HEK293 (cell line): Measurements from ENCODE around the gene TRIM8.

ENCODE experiments used
- CTCF ChIP-seq: fragments of 450-650 bp; formaldehyde crosslinking; IDR thresholded peaks from 2 replicates; pipeline ENCODE4 v1.5.1; 2016; ENCODE audit warnings: missing biosample characterization, missing genetic modification characterization
- KLF1 ChIP-seq: fragments of 450-650 bp; formaldehyde crosslinking; IDR thresholded peaks from 2 replicates; pipeline ENCODE4 v1.5.1; 2016; ENCODE audit warnings: missing biosample characterization, missing genetic modification characterization
- KLF10 ChIP-seq: fragments of 450-650 bp; IDR thresholded peaks from 2 replicates; pipeline ENCODE4 v1.5.1; 2018; ENCODE audit warnings: missing biosample characterization, mild to moderate bottlenecking, missing genetic modification characterization
- KLF9 ChIP-seq: fragments of 450-650 bp; formaldehyde crosslinking; IDR thresholded peaks from 2 replicates; pipeline ENCODE4 v1.5.1; 2016; ENCODE audit warnings: missing biosample characterization, missing genetic modification characterization, low read depth
- REST ChIP-seq: fragments of 450-650 bp; formaldehyde crosslinking; IDR thresholded peaks from 2 replicates; pipeline ENCODE4 v1.5.1; 2016; ENCODE audit warnings: missing biosample characterization, missing genetic modification characterization
- SP2 ChIP-seq: fragments of 450-650 bp; formaldehyde crosslinking; IDR thresholded peaks from 2 replicates; pipeline ENCODE4 v1.5.1; 2016; ENCODE audit warnings: missing biosample characterization, missing genetic modification characterization
- ZFP69B ChIP-seq: fragments of 450-650 bp; formaldehyde crosslinking; IDR thresholded peaks from 2 replicates; pipeline ENCODE4 v1.5.1; 2016; ENCODE audit warnings: missing biosample characterization, missing genetic modification characterization
- ZNF248 ChIP-seq: fragments of 450-650 bp; formaldehyde crosslinking; IDR thresholded peaks from 2 replicates; pipeline ENCODE4 v1.5.1; 2017; ENCODE audit warnings: missing biosample characterization, missing genetic modification characterization
- ZNF423 ChIP-seq: fragments of 450-650 bp; formaldehyde crosslinking; IDR thresholded peaks from 2 replicates; pipeline ENCODE4 v1.5.1; 2016; ENCODE audit warnings: missing biosample characterization, missing genetic modification characterization
- ZNF645 ChIP-seq: fragments of 450-650 bp; formaldehyde crosslinking; IDR thresholded peaks from 2 replicates; pipeline ENCODE4; 2016; ENCODE audit warnings: missing biosample characterization, missing genetic modification characterization

DNA sequence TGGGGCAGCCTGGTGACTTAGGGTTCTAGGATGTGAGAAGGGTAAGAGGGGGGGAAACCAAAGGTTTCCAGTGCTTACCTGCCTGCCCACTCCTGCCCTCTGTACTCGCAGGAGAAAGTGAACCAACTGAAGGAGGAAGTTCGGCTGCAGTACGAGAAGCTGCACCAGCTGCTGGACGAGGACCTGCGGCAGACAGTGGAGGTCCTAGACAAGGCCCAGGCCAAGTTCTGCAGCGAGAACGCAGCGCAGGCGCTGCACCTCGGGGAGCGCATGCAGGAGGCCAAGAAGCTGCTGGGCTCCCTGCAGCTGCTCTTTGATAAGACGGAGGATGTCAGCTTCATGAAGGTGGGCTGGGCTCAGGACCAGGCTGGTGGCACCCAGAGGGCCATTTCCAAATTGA is 10.7 kb downstream of the TRIM8 start:
- no peak for TF ChIP-seq REST (tag by site-specific recombination)
- TF ChIP-seq ZNF248 = no peak
- no peak for TF ChIP-seq KLF1 (tag by site-specific recombination)
- TF ChIP-seq KLF10 (tag by site-specific recombination) = no peak
- no peak for TF ChIP-seq KLF9 (tag by site-specific recombination)
- no peak for TF ChIP-seq CTCF (tag by site-specific recombination)
- no peak for TF ChIP-seq SP2 (tag by site-specific recombination)
- TF ChIP-seq ZNF645 (tag by site-specific recombination) = no peak
- TF ChIP-seq ZFP69B = no peak
- no peak for TF ChIP-seq ZNF423
